Uterus (tissue), 2 donors: ENCODE data around the gene GCHFR.

Source experiments
- POLR2A ChIP-seq, 2 donors: fragments of 450-650 bp; IDR thresholded peaks; one replicate each; pipeline ENCODE4 v1.6.1; 2016; ENCODE audit warnings: antibody characterized with exemption in 2 of 2, mild to moderate bottlenecking in 1 of 2, moderate library complexity in 1 of 2
- TF ChIP-seq, protein P1 (sequence below), 4 experiments: fragments of 200-600 bp in 2 of 4; fragments of 450-650 bp in 2 of 4; sonication (generic) in 2 of 4; IDR thresholded peaks; one replicate each; pipeline ENCODE4 v1.5.1; 2016 to 2019; ENCODE audit warnings: antibody characterized with exemption in 4 of 4, mild to moderate bottlenecking in 2 of 4, moderate library complexity in 1 of 4

DNA sequence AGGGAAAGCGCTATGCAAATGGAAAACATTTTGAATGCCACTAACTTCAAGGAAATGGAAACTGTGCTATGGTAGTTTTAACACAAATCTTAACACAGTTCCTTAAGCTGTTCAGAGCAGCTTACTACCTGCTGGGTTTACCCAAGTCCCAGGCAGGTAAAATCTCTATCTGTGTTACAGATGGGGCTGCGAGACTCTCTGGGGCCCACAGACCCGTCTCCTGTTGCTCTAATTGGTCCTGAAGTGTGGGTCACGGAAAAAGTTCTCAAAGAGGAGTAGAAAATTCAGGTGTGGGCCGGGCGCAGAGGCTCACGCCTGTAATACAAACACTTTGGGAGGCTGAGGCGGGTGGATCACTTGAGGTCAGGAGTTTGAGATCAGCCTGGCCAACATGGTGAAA, 26.1 kb downstream of the GCHFR start:
- TF ChIP-seq, protein P1, sequence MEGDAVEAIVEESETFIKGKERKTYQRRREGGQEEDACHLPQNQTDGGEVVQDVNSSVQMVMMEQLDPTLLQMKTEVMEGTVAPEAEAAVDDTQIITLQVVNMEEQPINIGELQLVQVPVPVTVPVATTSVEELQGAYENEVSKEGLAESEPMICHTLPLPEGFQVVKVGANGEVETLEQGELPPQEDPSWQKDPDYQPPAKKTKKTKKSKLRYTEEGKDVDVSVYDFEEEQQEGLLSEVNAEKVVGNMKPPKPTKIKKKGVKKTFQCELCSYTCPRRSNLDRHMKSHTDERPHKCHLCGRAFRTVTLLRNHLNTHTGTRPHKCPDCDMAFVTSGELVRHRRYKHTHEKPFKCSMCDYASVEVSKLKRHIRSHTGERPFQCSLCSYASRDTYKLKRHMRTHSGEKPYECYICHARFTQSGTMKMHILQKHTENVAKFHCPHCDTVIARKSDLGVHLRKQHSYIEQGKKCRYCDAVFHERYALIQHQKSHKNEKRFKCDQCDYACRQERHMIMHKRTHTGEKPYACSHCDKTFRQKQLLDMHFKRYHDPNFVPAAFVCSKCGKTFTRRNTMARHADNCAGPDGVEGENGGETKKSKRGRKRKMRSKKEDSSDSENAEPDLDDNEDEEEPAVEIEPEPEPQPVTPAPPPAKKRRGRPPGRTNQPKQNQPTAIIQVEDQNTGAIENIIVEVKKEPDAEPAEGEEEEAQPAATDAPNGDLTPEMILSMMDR (IDR thresholded peaks at IDR 0.05): no peak
- no peak for TF ChIP-seq POLR2A (IDR thresholded peaks at IDR 0.05)
